22Rv1 (cell line): Measurements from ENCODE around the gene PIK3R6.

Experiments used
- ZFX ChIP-seq: fragments of 450-650 bp; IDR thresholded peaks from 2 replicates; pipeline ENCODE4 v1.6.1; 2017; ENCODE audit warnings: antibody characterized with exemption, borderline replicate concordance
- TF ChIP-seq, protein P1 (sequence below): fragments of 450-650 bp; IDR thresholded peaks from 2 replicates; pipeline ENCODE4 v1.5.1; 2017; ENCODE audit warnings: mild to moderate bottlenecking

- TF ChIP-seq, protein P1, sequence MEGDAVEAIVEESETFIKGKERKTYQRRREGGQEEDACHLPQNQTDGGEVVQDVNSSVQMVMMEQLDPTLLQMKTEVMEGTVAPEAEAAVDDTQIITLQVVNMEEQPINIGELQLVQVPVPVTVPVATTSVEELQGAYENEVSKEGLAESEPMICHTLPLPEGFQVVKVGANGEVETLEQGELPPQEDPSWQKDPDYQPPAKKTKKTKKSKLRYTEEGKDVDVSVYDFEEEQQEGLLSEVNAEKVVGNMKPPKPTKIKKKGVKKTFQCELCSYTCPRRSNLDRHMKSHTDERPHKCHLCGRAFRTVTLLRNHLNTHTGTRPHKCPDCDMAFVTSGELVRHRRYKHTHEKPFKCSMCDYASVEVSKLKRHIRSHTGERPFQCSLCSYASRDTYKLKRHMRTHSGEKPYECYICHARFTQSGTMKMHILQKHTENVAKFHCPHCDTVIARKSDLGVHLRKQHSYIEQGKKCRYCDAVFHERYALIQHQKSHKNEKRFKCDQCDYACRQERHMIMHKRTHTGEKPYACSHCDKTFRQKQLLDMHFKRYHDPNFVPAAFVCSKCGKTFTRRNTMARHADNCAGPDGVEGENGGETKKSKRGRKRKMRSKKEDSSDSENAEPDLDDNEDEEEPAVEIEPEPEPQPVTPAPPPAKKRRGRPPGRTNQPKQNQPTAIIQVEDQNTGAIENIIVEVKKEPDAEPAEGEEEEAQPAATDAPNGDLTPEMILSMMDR = no peak
- TF ChIP-seq ZFX = no peak
Measured at GRCh38 chr17:8800656-8801055, 66.8 kb downstream of the PIK3R6 start.
